GM18861 (cell line): ENCODE data around the gene PLCD3.

Experiments used
- ATAC-seq: cut with Tn5 transposase; IDR thresholded peaks from one replicate; pipeline ENCODE4 v1.9.1; 2021; ENCODE audit not compliant: unreplicated experiment

PLCD3 gene

GRCh38 chr17:45132320-45132571 lies at the start of gene PLCD3:
Gene PLCD3, minus strand, starts transcription at chr17:45132515. Its CDS starts 105 bp downstream, at chr17:45132410.
- peak; percentile 2 for ATAC-seq

DNA sequence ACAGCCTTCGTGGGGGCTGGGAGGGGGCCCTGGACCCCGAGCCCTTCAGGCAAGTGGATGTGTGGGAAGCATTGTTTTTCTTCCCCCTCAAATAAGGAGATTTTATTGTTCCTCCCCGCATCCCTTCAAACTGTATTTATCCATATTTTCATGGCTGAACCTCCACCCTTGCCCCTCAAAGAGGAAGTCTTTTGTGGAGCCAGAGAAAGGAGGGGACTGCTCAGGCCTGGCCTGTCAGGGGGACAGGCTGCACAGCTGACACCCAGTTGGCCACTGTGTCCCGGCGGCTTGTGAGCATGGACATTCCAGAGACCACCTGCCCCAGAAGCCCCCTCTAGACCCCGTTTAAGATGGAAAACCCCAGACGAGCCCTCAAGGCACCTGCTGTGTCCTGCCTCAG lies 45.2 kb upstream of the PLCD3 start:
- no peak for ATAC-seq

DNA sequence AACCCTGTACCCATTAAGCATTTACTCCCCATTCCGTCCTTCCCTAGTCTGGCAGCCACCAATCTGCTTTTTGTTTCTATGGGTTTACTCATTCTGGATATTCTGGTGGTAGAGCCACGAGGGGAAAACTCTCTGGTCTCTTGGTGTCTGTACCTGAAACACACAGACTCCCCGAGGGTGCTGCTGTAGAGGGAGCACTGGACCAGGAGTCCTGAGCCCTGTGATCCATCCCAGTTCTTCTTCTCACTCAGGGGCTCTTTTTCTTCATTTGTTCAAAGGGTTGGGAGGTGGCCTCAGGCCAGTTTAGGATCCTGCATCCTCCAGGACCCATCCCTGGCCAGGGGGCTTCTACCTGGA lies 43.4 kb upstream of the PLCD3 start:
- no peak for ATAC-seq

DNA sequence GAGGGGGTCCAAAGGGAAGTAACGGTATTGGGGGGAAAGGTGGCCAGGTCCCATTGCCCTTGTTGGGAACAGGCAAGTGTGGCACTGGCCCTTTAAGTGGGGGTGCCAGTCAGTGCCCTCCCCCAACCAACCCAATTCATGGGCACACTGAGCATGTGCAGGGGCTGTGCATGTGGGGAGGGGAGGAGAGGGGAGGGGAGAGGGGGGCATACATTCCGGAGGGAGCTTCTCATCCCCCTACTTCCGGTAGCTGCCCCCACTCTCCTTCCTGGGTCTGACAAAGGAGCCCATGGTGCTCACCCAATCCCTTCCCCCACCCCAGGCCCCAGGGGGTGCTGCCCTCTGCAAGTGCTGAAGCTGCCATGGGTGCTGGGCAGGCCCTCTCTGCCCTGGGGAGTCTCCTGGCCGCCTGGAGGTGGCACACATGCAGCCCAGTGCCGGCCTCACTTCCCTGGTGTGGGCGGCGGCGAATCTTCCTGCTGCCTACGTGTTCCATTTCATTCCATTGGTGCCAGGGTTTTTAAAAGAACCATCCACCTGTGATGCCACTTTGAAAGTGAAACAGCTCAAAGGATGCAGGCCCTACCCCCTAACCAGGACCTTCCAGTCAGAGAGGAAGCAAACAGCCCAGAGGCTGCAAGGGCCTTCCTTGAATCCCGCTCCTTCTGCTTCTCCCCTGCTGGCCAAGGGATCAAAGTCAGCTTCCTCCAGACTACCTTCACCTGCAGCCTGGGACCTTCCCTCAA lies 40.4 kb upstream of the PLCD3 start:
- no peak for ATAC-seq

DNA sequence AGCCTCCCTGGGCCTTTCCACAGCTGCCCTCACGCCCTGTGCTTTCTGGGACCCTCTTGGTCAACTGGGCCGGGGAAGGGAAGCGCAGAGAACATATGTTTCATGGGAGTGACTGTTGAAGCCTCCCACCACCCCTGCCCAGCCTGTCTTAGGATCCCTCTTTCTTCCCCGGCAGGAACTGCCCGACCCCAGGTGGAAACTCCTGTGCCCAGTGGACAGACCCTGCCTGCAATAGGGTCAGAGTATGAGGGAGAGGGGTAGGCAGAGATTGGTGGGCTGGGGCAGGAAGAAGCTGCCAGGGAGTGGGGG lies 39.9 kb upstream of the PLCD3 start:
- ATAC-seq, result no peak

- no peak for ATAC-seq
Measured at GRCh38 chr17:45171338-45172231, 39.3 kb upstream of the PLCD3 start.

DNA sequence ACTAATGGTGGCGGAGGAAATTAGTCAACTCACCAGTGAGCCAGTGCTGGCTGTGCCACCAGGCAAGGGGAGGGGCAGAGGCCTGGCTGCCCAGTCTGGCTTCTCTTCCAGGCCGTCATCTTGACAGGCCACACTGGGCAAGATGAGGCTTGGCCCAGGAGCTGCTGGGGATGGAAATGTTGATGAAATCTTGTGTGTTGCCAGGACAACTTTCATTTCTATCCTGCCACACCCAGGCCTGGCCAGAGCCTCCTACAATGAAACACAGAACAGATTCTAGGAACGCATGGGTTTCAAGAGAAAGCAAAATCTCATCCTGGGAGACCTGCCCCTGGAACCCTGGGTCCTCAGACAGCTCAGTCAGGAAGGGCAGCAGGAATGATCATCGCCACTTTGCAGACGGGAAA lies 38.6 kb upstream of the PLCD3 start:
- ATAC-seq, result no peak

- ATAC-seq, result no peak
Measured at GRCh38 chr17:45170280-45170930, 38.1 kb upstream of the PLCD3 start.

DNA sequence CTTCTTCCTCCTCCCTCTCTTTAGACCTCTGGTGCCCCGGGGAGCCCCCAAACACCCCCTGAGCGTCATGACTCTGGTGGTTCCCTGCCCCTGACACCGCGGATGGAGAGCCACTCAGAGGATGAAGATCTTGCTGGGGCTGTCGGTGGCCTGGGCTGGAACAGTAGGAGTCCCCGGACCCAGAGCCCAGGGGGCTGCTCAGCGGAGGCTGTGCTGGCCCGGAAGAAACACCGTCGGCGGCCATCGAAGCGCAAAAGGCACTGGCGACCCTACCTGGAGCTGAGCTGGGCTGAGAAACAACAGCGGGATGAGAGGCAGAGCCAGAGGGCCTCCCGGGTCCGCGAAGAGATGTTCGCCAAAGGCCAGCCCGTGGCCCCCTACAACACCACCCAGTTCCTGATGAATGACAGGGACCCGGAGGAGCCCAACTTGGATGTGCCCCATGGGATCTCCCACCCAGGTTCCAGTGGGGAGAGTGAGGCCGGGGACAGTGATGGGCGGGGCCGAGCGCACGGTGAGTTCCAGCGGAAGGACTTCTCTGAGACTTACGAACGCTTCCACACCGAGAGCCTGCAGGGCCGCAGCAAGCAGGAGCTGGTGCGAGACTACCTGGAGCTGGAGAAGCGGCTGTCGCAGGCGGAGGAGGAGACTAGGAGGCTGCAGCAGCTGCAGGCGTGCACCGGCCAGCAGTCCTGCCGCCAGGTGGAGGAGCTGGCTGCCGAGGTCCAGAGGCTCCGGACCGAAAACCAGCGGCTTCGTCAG lies 36.9 kb upstream of the PLCD3 start:
- no peak for ATAC-seq

GRCh38 chr17:45164734-45165269 lies 32.5 kb upstream of the PLCD3 start:
- ATAC-seq, result no peak

DNA sequence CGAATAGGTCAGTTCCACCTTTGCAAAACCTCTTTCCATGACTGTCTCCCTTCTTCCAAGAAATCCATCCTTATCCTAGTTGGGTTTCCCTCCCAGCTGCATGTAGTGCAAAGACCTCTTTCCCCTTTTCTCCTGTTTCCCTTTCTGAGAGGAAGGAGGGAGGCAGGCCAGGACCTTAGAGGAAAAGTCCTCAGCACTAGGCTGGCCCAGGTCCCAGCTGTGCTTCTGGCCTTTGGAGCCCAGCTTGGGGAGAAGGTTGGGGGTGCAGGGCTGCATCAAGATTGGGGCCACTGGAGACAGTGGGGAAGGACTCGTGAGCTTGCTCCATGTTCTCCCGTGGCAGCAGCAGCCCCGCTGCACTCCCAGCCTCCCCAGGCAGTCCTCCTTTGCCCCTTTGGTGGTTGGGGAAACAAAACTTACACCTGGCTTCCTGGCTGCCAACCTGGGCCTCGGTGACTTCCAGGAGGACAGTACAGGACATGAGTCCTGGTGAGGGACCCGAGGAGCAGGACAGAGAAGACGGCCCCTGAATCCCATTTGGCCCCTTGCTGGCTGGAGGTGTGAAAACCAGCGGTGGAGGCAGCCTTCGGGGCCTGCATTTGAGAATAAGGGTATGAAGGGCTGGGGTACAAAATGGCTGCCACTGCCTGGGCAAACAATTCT lies 29.8 kb upstream of the PLCD3 start:
- no peak for ATAC-seq

- peak; percentile 92 for ATAC-seq
Measured at GRCh38 chr17:45161288-45162024, 29.1 kb upstream of the PLCD3 start, which contains the start of gene HEXIM2. Gene HEXIM2, plus strand, starts transcription at chr17:45161875. Its CDS starts 919 bp downstream, at chr17:45162794.

GRCh38 chr17:45160447-45161287 lies 28.4 kb upstream of the PLCD3 start:
- ATAC-seq, result peak; percentile 15

- no peak for ATAC-seq
Measured at GRCh38 chr17:45156242-45156641, 23.9 kb upstream of the PLCD3 start.

DNA sequence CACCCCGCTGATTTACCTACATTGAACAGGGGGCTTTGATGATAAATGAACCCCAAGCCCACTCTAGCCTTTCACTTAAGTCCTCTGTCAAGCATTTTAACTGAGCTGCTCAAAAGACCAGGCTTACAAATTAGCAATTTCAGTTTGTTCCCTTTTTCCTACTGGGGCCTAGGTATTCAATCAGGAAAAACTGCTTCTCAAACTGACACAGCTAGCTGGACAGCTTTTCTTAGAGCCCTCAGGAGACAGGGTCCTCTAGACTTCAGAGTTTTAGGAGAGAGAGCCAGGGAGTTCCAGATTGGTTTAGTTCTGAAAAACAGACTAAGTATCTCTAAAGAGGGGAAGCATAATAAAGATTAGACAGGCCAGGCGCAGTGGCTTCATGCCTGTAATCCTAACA lies 23.2 kb upstream of the PLCD3 start:
- ATAC-seq, result no peak

DNA sequence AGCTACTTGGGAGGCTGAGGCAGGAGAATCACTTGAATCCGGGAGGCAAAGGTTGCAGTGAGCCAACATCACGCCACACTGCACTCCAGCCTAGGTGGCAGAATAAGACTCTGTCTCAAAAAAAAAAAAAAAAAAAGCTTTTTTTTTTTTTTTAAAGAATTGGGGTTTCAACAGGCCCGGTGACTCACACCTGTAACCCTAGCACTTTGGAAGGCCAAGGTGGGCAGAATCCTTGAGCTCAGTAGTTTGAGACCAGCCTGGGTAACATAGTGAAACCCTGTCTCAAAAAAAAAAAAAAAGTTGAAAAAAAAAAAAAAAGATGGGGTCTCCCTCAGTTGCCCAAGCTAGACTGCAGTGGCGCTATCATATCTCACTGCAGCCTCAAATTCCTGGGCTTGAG lies 22.7 kb upstream of the PLCD3 start:
- no peak for ATAC-seq

GRCh38 chr17:45150911-45151809 lies 18.8 kb upstream of the PLCD3 start:
- no peak for ATAC-seq
